Measurements from ENCODE around the gene CCDC91. TPM values are rescaled to one million over a fixed set of nuclear protein-coding genes. Genes with fewer than 3 reads are reported as not detected.

CCDC91 gene
- polyA plus RNA-seq, 1 donor (not counting 4 experiments of a cell fraction or from before 2014, with no cell fraction given), result 26.5 TPM

GRCh38 chr12:28574746-28575592, 384.7 kb downstream of the CCDC91 start:
- Histone ChIP-seq H3K4me1 (ENCODE audit: control insufficient read depth, extremely low read depth, insufficient read depth, low read length) (no peaks in the 10 kb centered on the region), H4K20me1 (ENCODE audit: control insufficient read depth, extremely low read depth, insufficient read depth, low read length) (no peaks in the 10 kb centered on the region), H3K36me3 (ENCODE audit: control insufficient read depth in 2 of 2, extremely low read depth in 1 of 2, insufficient read depth in 2 of 2, low read length in 2 of 2) (no peaks in the 10 kb centered on the region), H3K9me1 (ENCODE audit: control insufficient read depth, extremely low read depth, insufficient read depth, low read length) (no peaks in the 10 kb centered on the region), H3K9ac (ENCODE audit: control insufficient read depth, extremely low read depth, insufficient read depth, low read length) (no peak overlapping the region), H3K4me3 (ENCODE audit: control insufficient read depth in 2 of 3, extremely low read depth in 1 of 3, insufficient read depth in 2 of 3, low read depth in 1 of 3, low read length in 3 of 3) (no peak overlapping the region), H3K79me2 (ENCODE audit: control insufficient read depth, insufficient read depth, low read length) (no peaks in the 10 kb centered on the region), H3K9me3 (ENCODE audit: control insufficient read depth, low read depth, low read length) (no peaks in the 10 kb centered on the region), H3K4me2 (ENCODE audit: control insufficient read depth, extremely low read depth, insufficient read depth, low read depth, low read length) (no peak overlapping the region), H3K27ac (ENCODE audit: control insufficient read depth, insufficient read depth, low read length) (no peak overlapping the region), H2AFZ (ENCODE audit: control insufficient read depth, low read length) (no peak overlapping the region), H3K27me3 (ENCODE audit: control insufficient read depth, extremely low read depth, insufficient read depth, low read length) (no peaks in the 10 kb centered on the region)
- FAIRE-seq (no peak), DNase-seq (ENCODE audit: low read depth, low spot score) (no peak)
- TF ChIP-seq EZH2 (IDR thresholded peaks at IDR 0.05; ENCODE audit: low read length) (no peak), CTCF (optimal IDR thresholded peaks at IDR 0.05 in 1 of 3, IDR thresholded peaks at IDR 0.05 in 1 of 3, conservative IDR thresholded peaks at IDR 0.05 in 1 of 3; ENCODE audit: extremely low read depth in 1 of 3, insufficient read depth in 2 of 3, low read length in 3 of 3) (no peak)
- dilution Hi-C loops (cut with MboI; ENCODE audit: extremely low pct_ligation_motif_present, low sequenced_read_pairs), result no loop called here

- TF ChIP-seq EZH2 (IDR thresholded peaks at IDR 0.05; ENCODE audit: low read length) (no peak), CTCF (optimal IDR thresholded peaks at IDR 0.05 in 1 of 3, IDR thresholded peaks at IDR 0.05 in 1 of 3, conservative IDR thresholded peaks at IDR 0.05 in 1 of 3; ENCODE audit: extremely low read depth in 1 of 3, insufficient read depth in 2 of 3, low read length in 3 of 3) (no peak)
- no peak for FAIRE-seq
- dilution Hi-C loops (cut with MboI; ENCODE audit: extremely low pct_ligation_motif_present, low sequenced_read_pairs), result no loop called here
Measured at GRCh38 chr12:28575593-28576205, 385.4 kb downstream of the CCDC91 start.

More at GRCh38 chr12:28575593-28576205, 385.4 kb downstream of the CCDC91 start:
- Histone ChIP-seq H3K9me1 (ENCODE audit: control insufficient read depth, extremely low read depth, insufficient read depth, low read length) (no peaks in the 10 kb centered on the region), H4K20me1 (ENCODE audit: control insufficient read depth, extremely low read depth, insufficient read depth, low read length) (no peaks in the 10 kb centered on the region), H3K36me3 (ENCODE audit: control insufficient read depth in 2 of 2, extremely low read depth in 1 of 2, insufficient read depth in 2 of 2, low read length in 2 of 2) (no peaks in the 10 kb centered on the region), H3K4me2 (ENCODE audit: control insufficient read depth, extremely low read depth, insufficient read depth, low read depth, low read length) (no peak overlapping the region), H3K4me1 (ENCODE audit: control insufficient read depth, extremely low read depth, insufficient read depth, low read length) (no peaks in the 10 kb centered on the region), H3K27ac (ENCODE audit: control insufficient read depth, insufficient read depth, low read length) (no peak overlapping the region), H3K27me3 (ENCODE audit: control insufficient read depth, extremely low read depth, insufficient read depth, low read length) (peaks cover 5% of the 10 kb centered on the region), H2AFZ (ENCODE audit: control insufficient read depth, low read length) (no peak overlapping the region), H3K79me2 (ENCODE audit: control insufficient read depth, insufficient read depth, low read length) (no peaks in the 10 kb centered on the region), H3K4me3 (ENCODE audit: control insufficient read depth in 2 of 3, extremely low read depth in 1 of 3, insufficient read depth in 2 of 3, low read depth in 1 of 3, low read length in 3 of 3) (no peak overlapping the region), H3K9me3 (ENCODE audit: control insufficient read depth, low read depth, low read length) (no peaks in the 10 kb centered on the region), H3K9ac (ENCODE audit: control insufficient read depth, extremely low read depth, insufficient read depth, low read length) (no peak overlapping the region)
- no peak for DNase-seq (ENCODE audit: low read depth, low spot score)
